ENCODE measurements around the gene RAPGEF6.
"Not testable (repeated sequence)": the region's sequence is repeated elsewhere in the genome, so short reads cannot be mapped to it uniquely, and the experiment has no call there.

RAPGEF6 gene

GRCh38 chr5:131405674-131406073 lies 229.4 kb downstream of the RAPGEF6 start:
- DNase-seq (ENCODE audit: low read depth): no peak
- TF ChIP-seq CTCF (IDR thresholded peaks at IDR 0.05; ENCODE audit: control insufficient read depth, extremely low read depth, insufficient read depth): no peak
- H3K4me3 ChIP-seq (ENCODE audit: low read depth, low read length): no peak overlapping the region

DNA sequence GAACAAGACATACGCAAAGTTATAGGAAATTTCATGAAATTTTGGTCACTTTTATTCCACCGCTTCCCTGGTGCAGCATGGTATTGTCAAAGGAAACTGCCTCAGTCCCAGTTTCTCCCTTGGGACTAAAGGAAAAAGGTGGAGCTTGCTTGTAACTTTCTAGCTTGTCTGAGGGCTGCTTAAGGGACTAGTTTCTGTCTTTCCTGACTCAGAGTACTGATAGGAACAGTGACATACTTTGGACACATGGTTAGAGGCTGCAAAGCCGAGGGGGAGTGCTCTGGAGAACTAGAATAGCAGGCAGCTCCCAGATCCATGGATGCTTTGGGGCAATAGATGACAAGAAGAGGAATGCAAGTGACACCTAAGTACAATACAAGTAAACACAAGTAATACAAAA lies 234.4 kb downstream of the RAPGEF6 start:
- no peak overlapping the region for H3K4me3 ChIP-seq (ENCODE audit: low read depth, low read length)
- DNase-seq (ENCODE audit: low read depth): no peak
- no peak for TF ChIP-seq CTCF (IDR thresholded peaks at IDR 0.05; ENCODE audit: control insufficient read depth, extremely low read depth, insufficient read depth)

- DNase-seq (ENCODE audit: low read depth): not testable (repeated sequence)
These were observed 236.0 kb downstream of the RAPGEF6 start for GRCh38 chr5:131399007-131399406.

GRCh38 chr5:131396630-131397273 lies 238.3 kb downstream of the RAPGEF6 start:
- H3K4me3 ChIP-seq (ENCODE audit: low read depth, low read length): no peak overlapping the region
- no peak for TF ChIP-seq CTCF (IDR thresholded peaks at IDR 0.05; ENCODE audit: control insufficient read depth, extremely low read depth, insufficient read depth)
- no peak for DNase-seq (ENCODE audit: low read depth)

More at GRCh38 chr5:131399007-131399406, 236.0 kb downstream of the RAPGEF6 start:
- not testable (repeated sequence) for H3K4me3 ChIP-seq (ENCODE audit: low read depth, low read length)

DNA sequence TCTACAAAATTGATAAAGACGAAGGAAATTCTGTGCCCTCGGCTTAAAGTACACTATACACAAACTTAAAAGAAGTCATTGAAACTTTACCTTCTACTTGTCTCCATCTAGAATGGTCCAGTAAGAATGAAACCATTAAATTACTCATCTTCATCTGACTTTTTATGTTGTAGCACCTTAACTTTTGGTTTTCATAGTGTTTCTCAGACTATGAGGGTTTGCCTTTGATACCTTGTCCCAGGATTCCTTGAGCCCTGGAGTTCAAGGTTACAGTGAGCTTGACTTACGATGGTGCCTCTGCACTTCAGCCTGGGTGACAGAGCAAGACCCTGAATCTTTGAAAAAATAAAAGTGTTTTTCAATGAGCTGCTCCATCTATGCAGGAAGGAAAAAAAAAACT lies 239.0 kb downstream of the RAPGEF6 start:
- H3K4me3 ChIP-seq (ENCODE audit: low read depth, low read length): no peak overlapping the region
- TF ChIP-seq CTCF (IDR thresholded peaks at IDR 0.05; ENCODE audit: control insufficient read depth, extremely low read depth, insufficient read depth): no peak
- no peak for DNase-seq (ENCODE audit: low read depth)

DNA sequence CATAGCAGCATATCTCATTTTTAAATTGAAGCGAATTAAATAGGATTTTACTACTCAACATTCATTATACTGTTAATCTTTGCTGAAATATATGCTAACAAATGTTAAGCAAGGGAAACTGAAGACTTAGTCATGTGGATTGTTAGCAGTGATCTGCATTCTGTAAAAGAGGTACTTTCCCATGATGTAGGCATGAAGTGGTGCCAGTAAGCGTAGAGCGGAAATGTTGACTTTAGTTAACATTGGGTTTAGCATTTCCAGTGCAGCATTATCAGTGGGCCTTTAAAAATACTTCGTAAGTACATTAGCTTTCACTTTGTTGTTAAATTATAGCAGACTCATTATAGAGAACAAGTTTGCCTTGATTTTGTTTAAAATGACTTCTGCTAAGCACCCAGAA lies 240.9 kb downstream of the RAPGEF6 start:
- peak; percentile 37 for DNase-seq (ENCODE audit: low read depth)
- TF ChIP-seq CTCF (IDR thresholded peaks at IDR 0.05; ENCODE audit: control insufficient read depth, extremely low read depth, insufficient read depth): no peak
- H3K4me3 ChIP-seq (ENCODE audit: low read depth, low read length): no peak overlapping the region

DNA sequence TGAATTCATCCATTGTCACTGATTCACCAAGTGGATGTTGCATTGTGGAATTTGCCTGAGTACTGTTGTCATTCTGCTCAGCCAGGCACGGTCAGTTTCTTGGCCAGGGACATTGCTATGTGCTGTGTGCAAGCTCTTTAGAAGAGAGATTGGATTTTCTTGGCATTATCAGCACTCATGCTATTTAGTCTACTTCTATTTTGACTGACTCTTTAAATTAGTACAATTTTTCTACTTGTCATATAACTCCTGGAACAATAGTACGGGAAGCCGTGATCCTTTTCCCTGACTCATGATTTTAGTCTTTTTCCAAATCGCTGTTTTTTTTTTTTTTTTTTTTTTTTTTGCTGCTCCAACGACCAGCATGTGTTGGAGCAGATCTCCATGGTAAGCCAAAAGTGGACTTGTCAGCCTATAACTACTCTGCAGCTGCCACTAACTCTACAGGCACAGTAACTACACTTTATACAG lies 241.5 kb downstream of the RAPGEF6 start:
- DNase-seq (ENCODE audit: low read depth): no peak
- TF ChIP-seq CTCF (IDR thresholded peaks at IDR 0.05; ENCODE audit: control insufficient read depth, extremely low read depth, insufficient read depth): no peak
- no peak overlapping the region for H3K4me3 ChIP-seq (ENCODE audit: low read depth, low read length)

All from LNCaP clone FGC (cell line).